A673 (cell line): ENCODE results near the gene TAL1. TPM values are rescaled to one million over a fixed set of nuclear protein-coding genes. Genes with fewer than 3 reads are reported as not detected.
"Not testable (repeated sequence)": the region's sequence is repeated elsewhere in the genome, so short reads cannot be mapped to it uniquely, and the experiment has no call there.

Source experiments
- Bru-seq: library from RNA; stranded (reverse); fragments of 400-500 nt; gene quantifications from one replicate; lab custom pipeline; 2021; lab: Mats Ljungman, UMichigan
- BruChase-seq, 2 experiments: library from RNA; stranded (reverse); fragments of 400-500 nt; gene quantifications; one replicate each; lab custom pipeline; 2021; lab: Mats Ljungman, UMichigan
- BruUV-seq: library from RNA; stranded (reverse); fragments of 400-500 nt; replicated peaks from 2 replicates; lab custom pipeline; 2021; lab: Mats Ljungman, UMichigan
- CTCF ChIA-PET: fragments of 300-600 bp; sonication (Branson Sonifier 250); formaldehyde crosslinking; loops from one replicate; lab custom pipeline; 2022; ENCODE audit warnings: antibody characterized with exemption; lab: Charles Lee
- POLR2A ChIA-PET: fragments of 300-600 bp; sonication (Branson Sonifier 250); formaldehyde crosslinking; loops from one replicate; lab custom pipeline; 2022; ENCODE audit warnings: antibody characterized with exemption; ENCODE audit not compliant: low non-redundant PET; lab: Charles Lee
- DNase-seq: peaks from one replicate; pipeline ENCODE4 v3.0.0-alpha.2; 2015; ENCODE audit warnings: low spot score
- H3K27ac ChIP-seq: fragments of 200-600 bp; sonication (generic); 2 replicates; pipeline ENCODE4 v1.5.1; 2016; ENCODE audit warnings: mixed run types, low read depth, mild to moderate bottlenecking, mixed read lengths, antibody characterized with exemption, low read length; ENCODE audit not compliant: poor library complexity, severe bottlenecking
- H3K27me3 ChIP-seq: fragments of 200-600 bp; sonication (generic); replicated peaks from 2 replicates; pipeline ENCODE4 v1.6.1; 2017; ENCODE audit warnings: mixed run types, low read depth, mild to moderate bottlenecking, mixed read lengths, antibody characterized with exemption, low read length; ENCODE audit not compliant: insufficient read depth, poor library complexity
- H3K36me3 ChIP-seq: fragments of 200-600 bp; sonication (generic); 2 replicates; pipeline ENCODE4 v1.6.1; 2016; ENCODE audit warnings: mixed run types, mild to moderate bottlenecking, mixed read lengths, antibody characterized with exemption, low read length; ENCODE audit not compliant: insufficient read depth, poor library complexity, severe bottlenecking
- H3K4me1 ChIP-seq: fragments of 200-600 bp; sonication (generic); 2 replicates; pipeline ENCODE4 v1.6.1; 2017; ENCODE audit warnings: mixed run types, mild to moderate bottlenecking, mixed read lengths, antibody characterized with exemption, low read length; ENCODE audit not compliant: insufficient read depth, poor library complexity, severe bottlenecking
- H3K4me3 ChIP-seq: fragments of 200-600 bp; sonication (generic); 2 replicates; pipeline ENCODE4 v1.5.1; 2016; ENCODE audit warnings: low read depth, mixed run types, mild to moderate bottlenecking, mixed read lengths, low read length; ENCODE audit not compliant: poor library complexity, severe bottlenecking
- H3K9me3 ChIP-seq: fragments of 200-600 bp; sonication (generic); 2 replicates; pipeline ENCODE4 v1.6.1; 2016; ENCODE audit warnings: mixed run types, low read depth, mild to moderate bottlenecking, mixed read lengths, antibody characterized with exemption, low read length; ENCODE audit not compliant: poor library complexity, severe bottlenecking
- EZH2 ChIP-seq: fragments of 200-600 bp; sonication (generic); IDR thresholded peaks from 2 replicates; pipeline ENCODE4 v1.6.1; 2017; ENCODE audit warnings: borderline replicate concordance, low read depth, mild to moderate bottlenecking, mixed read lengths, antibody characterized with exemption, low read length; ENCODE audit not compliant: poor library complexity, severe bottlenecking
- intact Hi-C: fragments of 100-400 bp; cut with micrococcal nuclease; formaldehyde crosslinking; loops from one replicate; pipeline ENCODE4 v1.10.0; 2022; ENCODE audit not compliant: unreplicated experiment
- long read RNA-seq: library from polyadenylated mRNA; stranded (forward); transcript quantifications from one replicate; pipeline ENCODE4 v2.0.0, GENCODE V29; 2022
- total RNA-seq: library from RNA; stranded (reverse); gene quantifications from 2 replicates; pipeline ENCODE4 v1.2.3, GENCODE V29; 2021
- TF ChIP-seq, protein P1 (sequence below): fragments of 300-800, 200-600 bp; sonication (generic); conservative IDR thresholded peaks from 2 replicates; pipeline ENCODE4 v1.5.1; 2017; ENCODE audit warnings: low read depth, mild to moderate bottlenecking, antibody characterized with exemption, low read length, moderate library complexity, mixed read lengths

The TAL1 gene
- total RNA-seq (0.11 TPM in 2 replicates), Bru-seq, nascent RNA (percentile 6 among the genes with signal in this experiment), BruChase-seq, experiment 1, labeled RNA remaining after a 2-hour chase (percentile 5 among the genes with signal in this experiment), BruChase-seq, experiment 2, labeled RNA remaining after a 6-hour chase (percentile 11 among the genes with signal in this experiment)
- long read RNA-seq, result 0 reads

DNA sequence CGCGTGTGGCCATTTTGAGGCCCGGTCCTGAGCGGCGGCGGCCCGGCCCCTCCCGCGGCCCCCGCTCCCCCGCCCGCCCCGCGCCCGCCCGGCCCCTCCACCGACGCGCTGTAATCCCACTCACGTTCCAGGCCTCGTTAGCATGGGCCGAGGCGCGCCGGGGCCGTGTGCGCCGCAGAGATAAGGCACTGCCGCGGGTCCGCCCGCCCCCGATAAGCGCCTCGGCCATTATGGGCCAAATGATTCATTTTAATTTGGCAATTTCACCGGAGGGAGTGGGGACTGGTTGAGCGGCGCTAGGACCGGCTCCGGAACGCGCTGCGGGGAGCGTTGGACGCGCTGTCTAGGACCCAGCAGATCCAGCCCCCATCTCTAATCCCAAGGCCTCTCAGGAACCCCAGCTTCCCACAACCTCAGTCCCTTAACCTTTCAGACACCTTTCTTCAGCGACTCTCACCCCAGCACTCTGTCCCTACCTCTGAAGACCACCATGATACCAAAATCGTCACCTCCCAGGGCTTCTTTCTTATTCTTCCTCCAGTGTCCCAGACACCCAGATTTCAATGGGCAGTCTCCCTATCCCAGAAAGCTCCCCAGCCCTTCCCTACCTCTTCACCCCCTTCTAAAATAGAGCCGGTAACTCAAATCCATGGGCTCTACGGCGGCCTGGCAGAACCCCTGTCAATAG lies at the start of gene TAL1:
TAL1 (minus strand) TSS at position 39 of the 688 bp plus-strand sequence. CDS start 6,337 bp downstream, outside the sequence.
- no peak for DNase-seq
- H3K27me3 ChIP-seq, result peaks cover 68% of the 10 kb centered on the region
- POLR2A ChIA-PET, result no interaction called here
- H3K9me3 ChIP-seq, result no peaks in the 10 kb centered on the region
- CTCF ChIA-PET, result no interaction called here
- peak within 1 kb of the TSS; percentile 40 for H3K4me3 ChIP-seq
- H3K27ac ChIP-seq, result no peak within 1 kb of the TSS
- intact Hi-C loops, result no loop called here
- peaks cover 5% of the 10 kb centered on the region for H3K4me1 ChIP-seq
- TF ChIP-seq EZH2, result no peak
- TF ChIP-seq, protein P1, sequence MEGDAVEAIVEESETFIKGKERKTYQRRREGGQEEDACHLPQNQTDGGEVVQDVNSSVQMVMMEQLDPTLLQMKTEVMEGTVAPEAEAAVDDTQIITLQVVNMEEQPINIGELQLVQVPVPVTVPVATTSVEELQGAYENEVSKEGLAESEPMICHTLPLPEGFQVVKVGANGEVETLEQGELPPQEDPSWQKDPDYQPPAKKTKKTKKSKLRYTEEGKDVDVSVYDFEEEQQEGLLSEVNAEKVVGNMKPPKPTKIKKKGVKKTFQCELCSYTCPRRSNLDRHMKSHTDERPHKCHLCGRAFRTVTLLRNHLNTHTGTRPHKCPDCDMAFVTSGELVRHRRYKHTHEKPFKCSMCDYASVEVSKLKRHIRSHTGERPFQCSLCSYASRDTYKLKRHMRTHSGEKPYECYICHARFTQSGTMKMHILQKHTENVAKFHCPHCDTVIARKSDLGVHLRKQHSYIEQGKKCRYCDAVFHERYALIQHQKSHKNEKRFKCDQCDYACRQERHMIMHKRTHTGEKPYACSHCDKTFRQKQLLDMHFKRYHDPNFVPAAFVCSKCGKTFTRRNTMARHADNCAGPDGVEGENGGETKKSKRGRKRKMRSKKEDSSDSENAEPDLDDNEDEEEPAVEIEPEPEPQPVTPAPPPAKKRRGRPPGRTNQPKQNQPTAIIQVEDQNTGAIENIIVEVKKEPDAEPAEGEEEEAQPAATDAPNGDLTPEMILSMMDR, result no peak
- BruUV-seq, result no TSS peak
- no peaks in the 10 kb centered on the region for H3K36me3 ChIP-seq

DNA sequence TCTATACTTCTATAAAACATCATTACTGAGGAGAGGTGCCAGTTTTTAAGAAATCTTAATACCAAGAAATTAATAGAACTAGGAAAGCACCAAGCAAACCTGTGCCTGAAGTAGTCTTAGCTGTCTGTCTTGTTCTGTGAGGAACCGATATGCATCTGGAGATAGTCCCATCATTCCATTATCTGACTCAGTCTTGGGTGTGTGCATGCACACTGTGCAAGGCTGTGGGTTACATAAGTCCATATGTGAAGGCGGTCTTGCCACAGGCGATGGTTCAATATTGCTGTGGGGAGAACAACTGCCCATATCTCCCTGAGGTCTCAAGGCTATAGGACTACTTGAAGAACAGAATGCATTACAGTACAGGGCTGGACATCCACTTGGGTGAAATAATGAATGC lies 48.1 kb upstream of the TAL1 start:
- no peak overlapping the region for H3K4me3 ChIP-seq
- no peak overlapping the region for H3K27ac ChIP-seq
- CTCF ChIA-PET, result no interaction called here
- intact Hi-C loops, result no loop called here
- no peaks in the 10 kb centered on the region for H3K27me3 ChIP-seq
- H3K9me3 ChIP-seq, result no peaks in the 10 kb centered on the region
- H3K4me1 ChIP-seq, result no peaks in the 10 kb centered on the region
- POLR2A ChIA-PET, result no interaction called here
- DNase-seq, result no peak
- H3K36me3 ChIP-seq, result peaks cover 71% of the 10 kb centered on the region
- TF ChIP-seq, protein P1, result no peak
- TF ChIP-seq EZH2, result no peak
- BruUV-seq, result no TSS peak

DNA sequence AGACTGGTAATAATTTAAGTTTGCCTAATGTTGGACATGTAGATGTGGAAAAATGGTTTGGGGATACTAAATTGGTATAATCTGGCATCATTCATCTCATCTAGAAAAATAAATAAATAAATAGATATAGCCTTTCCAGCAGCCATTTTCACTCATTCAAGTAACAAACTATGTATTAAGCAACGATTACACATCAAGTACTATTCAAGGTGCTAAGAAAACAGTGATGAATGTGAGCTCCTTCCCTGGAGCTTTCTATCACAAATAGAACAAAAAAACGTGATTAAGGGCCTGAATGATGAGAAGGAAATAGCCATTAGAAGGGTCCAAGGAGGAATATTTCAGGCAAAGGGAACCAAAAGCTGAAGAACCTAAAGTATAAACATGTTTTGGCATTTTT lies 44.8 kb upstream of the TAL1 start:
- no TSS peak for BruUV-seq
- no peak overlapping the region for H3K4me3 ChIP-seq
- no peaks in the 10 kb centered on the region for H3K27me3 ChIP-seq
- intact Hi-C loops, result no loop called here
- H3K9me3 ChIP-seq, result no peaks in the 10 kb centered on the region
- H3K36me3 ChIP-seq, result peaks cover 57% of the 10 kb centered on the region
- DNase-seq, result no peak
- TF ChIP-seq, protein P1, result no peak
- no peak for TF ChIP-seq EZH2
- H3K4me1 ChIP-seq, result no peaks in the 10 kb centered on the region
- no peak overlapping the region for H3K27ac ChIP-seq
- ChIA-PET CTCF (no interaction called here), POLR2A (no interaction called here)

DNA sequence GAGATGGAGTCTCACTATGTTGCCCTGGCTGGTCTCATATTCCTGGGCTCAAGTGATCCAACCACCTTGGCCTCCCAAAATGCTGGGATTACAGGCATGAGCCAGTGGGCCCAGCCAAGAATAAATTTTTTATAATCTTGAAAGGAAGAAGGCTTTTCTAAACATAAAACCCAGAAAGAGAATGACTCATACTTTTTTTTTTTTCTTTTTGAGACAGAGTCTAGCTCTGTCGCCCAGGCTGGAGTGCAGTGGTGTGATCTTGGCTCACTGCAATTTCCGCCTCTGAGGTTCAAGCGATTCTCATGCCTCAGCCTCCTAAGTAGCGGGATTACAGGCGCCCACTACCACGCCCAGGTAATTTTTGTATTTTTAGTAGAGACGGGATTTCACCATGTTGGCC lies 43.8 kb upstream of the TAL1 start:
- H3K27me3 ChIP-seq, BruUV-seq, H3K4me1 ChIP-seq, DNase-seq, H3K9me3 ChIP-seq, H3K27ac ChIP-seq, CTCF ChIA-PET, H3K4me3 ChIP-seq, intact Hi-C loops: not testable (repeated sequence)
- POLR2A ChIA-PET, result interaction anchor here (0.6 kb wide), 1 partner anchor 38 kb away, joined by 6 read pairs; no protein-coding TSS in a partner anchor
- H3K36me3 ChIP-seq, result peaks cover 57% of the 10 kb centered on the region

DNA sequence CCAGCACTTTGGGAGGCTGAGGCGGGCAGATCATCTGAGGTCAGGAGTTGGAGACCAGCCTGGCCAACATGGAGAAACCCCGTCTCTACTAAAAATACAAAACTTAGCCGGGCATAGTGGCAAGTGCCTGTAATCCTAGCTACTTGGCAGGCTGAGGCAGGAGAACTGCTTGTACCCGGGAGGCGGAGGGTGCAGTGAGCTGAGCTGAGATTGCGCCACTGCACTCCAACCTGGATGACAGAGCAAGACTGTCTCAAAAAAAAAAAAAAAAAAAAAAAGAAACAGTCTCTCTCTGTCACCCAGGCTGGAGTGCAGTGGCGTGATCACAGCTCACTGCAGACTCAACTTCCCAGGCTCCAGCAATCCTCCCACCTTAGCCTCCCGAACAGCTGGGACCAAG lies 33.5 kb upstream of the TAL1 start:
- H3K9me3 ChIP-seq, intact Hi-C loops, H3K27ac ChIP-seq, POLR2A ChIA-PET, H3K27me3 ChIP-seq, H3K4me3 ChIP-seq, CTCF ChIA-PET, BruUV-seq, DNase-seq, H3K4me1 ChIP-seq: not testable (repeated sequence)
- peaks cover 63% of the 10 kb centered on the region for H3K36me3 ChIP-seq
